ENCODE data around the gene LRP11.
"Not testable (repeated sequence)": the region's sequence is repeated elsewhere in the genome, so short reads cannot be mapped to it uniquely, and the experiment has no call there.

Gene LRP11

DNA sequence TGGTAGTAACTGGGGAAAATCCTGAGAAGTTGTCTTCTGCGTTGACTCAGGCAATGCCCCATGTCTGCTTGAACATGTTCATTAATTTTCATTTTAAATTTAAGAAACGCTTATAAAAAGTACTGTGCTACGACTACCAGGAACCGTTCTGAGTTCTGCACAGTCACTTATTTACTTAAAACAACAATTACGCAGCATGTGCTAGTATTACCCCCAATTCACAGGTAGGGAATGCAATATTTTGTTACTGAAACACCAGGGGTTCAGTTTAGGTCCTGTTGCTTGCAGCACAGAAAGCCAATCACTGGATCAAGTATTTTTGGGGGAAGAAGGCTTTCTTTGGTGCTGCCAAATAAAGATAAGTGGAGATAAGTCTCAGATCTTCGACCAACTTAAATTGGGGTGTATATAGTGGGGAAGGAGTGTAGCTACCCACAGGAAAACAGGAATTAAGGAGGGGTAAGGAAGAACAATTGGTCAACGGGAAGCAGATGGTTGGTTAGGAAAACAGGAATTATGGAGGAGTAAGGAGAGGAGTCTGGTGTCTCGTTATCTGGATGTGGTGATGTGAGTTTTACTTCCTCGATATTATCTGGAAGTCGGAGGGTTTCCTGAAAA is 5.2 kb upstream of the LRP11 start:
- DNase-seq (ENCODE audit: low spot score), result no peak

DNA sequence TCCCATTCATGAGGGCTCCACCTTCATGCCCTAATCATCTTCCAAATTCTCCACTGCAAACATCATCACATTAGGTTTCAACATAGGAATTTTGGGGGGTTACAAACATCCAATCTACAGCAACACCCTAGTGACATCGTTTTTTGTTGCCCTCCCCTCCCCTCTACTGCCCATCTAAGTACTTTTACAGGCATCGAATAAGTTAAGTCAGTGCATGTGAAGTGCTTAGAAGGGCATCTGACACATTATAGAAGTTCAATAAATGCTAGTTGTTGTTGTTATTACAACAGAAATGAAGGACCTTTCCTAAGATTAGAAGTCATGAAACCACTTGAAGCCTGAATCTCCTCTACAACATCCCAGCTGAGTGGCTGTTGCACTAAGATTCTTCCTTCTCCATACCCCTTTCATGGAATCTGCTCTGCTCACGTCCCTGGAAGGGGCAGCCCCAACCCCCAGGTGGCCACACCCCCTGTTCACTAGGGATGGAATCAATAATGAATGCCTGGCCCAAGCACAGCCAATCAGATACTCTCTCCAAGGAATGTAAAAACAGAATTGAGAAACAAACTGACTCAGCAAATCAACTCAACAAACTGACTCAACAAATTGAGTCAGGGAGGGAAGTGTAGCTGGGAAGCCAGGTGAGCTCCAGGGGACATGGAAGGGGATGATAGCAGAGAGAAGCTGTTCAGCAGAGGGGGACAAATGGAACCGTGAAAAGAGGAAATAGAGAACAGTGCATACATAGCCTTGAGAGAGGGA is 3.9 kb upstream of the LRP11 start:
- peak; percentile 43 for DNase-seq (ENCODE audit: low spot score)

DNA sequence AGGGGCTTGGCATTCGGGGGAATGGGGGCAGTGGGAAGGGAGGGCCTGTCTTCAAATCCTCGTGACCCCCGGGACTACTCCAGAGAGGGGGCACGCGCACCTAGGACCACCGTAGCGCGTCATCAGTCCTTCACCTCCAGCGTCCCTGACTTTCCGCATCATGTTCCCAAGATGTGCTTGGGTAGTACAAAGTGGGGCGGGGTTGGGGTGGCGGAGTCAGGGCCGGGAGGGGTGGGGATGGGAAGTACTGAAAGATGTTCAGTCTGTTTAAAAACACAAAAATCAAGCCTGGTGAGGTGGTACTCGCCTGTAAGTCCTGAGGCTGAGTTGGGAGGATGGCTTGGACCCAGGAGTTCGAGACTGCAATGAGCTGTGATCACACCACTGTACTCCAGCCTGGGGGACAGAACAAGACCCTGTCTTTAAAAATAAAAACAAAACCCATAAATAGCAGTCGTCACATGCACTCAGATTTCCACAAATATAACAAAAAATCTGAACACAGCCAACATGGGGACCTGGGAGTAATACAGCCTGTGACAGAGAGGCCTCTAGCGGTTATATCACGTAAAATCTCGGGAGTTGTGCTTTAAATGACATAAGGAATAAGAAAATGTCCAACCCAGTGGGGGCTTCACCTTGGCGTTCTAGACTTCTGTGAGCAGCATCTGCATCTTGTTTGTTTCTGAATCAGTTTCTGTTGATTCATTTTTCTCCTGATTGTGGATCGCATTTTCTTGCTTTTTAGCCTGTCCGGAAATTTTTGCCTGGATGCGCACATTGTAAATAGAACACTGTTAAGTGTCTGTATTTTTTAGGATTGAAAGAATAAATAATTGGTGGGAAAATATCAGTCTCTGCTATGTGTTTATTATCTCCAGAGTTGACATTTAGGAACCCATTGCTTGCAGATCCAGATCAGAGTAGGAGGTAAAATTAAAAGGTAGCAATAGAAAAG is 698 bp upstream of the LRP11 start:
- peak; percentile 70 for DNase-seq (ENCODE audit: low spot score)

DNA sequence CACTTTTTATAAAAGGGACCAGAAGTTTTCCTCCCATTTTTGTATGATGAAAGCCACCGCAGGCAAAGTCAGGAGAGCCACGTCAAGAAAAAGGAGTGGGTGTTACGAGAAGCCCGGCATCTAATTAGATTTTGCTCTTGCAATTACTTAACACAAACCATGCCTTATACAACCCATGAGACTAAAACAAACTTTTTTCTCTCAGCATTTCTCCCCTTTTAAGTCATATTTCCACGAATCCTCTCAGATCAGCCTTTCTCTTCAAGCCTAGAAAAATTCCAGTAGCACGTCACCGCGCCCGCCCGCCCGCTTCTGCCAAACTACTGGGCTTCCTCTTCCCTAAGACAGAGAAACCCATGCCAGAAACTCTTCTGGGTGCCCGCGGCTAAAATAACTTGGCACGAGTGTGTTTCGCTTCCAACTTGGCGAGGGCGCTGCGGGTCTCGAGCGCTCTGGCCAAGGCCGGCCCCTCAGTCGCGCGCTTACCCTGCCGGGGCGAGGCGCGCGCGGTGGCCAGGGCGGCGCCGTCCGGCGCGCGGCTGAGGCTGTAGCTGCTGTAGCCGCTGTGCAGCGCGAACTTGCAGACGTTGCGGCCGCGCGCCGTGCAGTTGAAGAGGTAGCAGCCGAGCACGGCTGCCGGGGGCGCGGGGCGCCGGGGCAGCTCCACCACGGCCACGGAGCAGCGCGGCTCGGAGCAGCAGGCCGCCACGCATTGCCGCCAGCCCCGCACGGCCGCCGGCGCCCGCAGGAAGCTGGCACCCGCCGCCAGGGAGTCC is 1.0 kb downstream of the LRP11 start:
- peak; percentile 72 for DNase-seq (ENCODE audit: low spot score)

DNA sequence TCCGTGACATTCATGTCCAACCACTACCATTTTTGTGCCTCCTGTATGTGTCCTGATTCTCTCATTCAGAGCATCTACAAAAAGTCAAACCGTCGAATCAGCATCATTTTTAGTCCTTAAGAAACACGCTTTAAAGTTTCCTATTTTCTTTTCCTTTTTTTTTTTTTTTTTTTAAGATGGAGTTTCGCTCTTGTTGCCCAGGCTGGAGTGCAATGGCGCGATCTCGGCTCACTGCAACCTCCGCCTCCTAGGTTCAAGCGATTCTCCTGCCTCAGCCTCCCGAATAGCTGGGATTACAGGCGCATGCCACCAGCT is 1.8 kb downstream of the LRP11 start:
- DNase-seq (ENCODE audit: low spot score), result not testable (repeated sequence)

DNA sequence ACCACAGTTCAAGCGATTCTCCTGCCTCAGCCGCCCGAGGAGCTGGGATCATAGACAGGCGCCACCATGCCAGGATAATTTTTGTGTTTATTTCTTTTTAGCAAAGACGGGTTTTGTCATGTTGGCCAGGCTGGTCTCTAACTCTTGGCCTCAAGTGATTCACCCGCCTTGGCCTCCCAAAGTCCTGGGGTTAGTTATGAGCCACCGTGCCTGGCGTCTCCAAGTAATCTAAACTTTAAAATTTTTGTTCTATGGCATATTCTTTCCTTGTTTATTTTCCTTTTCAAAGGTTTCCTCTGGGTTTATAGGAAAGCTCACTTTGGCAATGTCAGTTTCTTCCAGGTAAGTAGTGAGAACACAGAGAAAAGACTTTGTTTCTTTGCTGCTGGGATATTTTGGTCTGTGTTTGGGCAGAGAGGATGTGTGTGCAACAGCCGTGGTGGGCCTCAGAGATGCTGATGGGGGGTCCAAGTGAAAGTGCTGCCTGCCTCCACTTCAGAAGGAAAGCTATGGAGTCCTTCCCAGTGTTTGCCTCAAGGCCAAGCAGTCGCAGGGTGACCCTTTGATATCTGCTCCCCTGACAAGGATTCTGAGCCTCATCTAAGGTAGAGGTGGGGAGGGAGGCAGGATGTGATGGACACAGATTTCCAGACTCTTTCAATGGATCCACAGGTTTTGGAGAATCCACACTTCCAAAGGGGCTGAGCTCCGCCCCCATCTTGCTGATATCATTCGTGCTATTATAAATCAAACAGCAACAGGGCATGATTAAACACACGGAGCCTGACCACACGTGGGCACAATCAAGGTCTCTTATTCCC is 2.3 kb downstream of the LRP11 start:
- DNase-seq (ENCODE audit: low spot score), result no peak

DNA sequence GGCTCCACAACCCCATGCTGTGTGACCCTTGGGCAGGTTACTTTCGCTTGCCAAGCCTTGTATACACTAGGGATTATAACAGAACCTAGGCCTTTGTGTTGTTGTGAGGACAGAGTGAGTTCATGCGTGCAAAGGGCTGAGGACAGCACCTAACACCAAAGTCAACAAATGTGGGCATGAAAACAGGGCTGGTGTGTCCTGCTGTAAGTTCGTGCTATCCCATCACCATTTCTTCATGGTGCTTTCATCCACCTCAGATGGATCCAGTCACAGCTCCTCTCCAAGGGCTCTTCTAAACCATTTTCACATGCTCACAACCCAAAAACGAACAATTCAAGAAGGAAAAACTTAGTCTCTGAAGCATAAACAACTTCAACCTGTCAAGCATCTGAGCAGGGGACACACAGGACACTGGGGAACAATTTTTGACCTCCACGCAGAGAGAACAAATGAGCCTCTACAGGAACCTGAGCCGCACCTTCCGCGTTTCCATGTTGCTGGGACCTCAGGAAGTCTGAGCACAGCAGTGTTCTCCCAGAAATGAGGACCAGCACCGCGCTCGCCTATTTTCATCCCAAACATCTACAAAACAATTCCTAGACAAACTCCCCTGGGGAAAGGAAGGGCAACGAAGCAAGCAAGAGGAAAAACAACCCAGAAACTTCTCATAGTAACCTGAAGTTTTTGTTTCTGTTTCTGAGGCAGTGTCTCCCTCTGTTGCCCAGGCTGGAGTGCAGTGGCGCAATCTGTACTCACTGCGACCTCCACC is 3.1 kb downstream of the LRP11 start:
- no peak for DNase-seq (ENCODE audit: low spot score)

DNA sequence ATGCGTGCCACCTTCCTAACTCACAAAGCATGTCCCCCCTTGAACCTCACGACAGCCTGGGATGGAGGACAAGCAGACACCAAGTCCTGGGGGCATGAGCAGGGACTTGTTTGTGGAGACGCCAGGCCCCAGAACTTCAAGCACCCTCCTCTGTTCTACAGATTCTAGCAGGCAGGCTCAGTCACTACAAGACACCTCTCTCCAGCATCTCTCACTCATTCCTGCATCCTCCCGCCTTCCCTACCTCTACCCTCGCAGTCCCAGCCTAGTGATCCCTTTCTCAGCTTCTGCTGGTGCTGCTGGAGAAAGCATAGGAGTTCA is 3.7 kb downstream of the LRP11 start:
- no peak for DNase-seq (ENCODE audit: low spot score)

DNA sequence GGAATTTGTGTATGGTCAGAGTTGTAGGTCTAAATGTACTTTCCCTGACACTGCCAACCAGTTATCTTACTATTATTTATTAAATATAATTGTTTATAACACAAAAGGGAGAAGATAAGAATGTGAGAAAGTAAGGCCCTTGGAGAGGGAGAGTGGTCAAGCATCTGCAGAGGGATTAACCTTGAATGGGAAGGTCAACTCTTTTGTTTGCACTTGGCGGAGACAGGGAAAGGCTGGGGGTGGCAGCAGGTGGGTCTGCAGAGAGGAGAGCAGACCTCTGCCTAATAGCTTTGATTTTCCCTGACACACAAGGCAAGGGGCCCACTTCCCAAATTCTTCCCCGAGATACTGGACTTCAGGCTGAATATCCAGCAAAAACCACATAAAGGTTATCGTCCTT is 4.2 kb downstream of the LRP11 start:
- no peak for DNase-seq (ENCODE audit: low spot score)

DNA sequence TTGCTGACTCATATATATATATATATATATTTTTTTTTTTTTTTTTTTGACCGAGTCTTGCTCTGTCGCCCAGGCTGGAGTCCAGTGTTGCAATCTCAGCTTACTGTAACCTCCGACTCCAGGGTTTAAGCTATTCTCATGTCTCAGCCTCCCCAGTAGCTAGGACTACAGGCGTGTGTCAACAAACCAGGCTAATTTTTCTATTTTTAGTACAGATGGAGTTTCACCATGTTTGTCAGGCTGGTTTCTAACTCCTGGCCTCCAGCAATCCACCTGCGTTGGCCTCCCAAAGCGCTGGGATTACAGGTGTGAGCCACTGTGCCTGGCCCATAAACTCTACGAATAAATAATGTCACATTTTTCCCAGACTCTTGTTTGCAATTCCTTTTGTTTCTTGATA is 4.8 kb downstream of the LRP11 start:
- no peak for DNase-seq (ENCODE audit: low spot score)

DNA sequence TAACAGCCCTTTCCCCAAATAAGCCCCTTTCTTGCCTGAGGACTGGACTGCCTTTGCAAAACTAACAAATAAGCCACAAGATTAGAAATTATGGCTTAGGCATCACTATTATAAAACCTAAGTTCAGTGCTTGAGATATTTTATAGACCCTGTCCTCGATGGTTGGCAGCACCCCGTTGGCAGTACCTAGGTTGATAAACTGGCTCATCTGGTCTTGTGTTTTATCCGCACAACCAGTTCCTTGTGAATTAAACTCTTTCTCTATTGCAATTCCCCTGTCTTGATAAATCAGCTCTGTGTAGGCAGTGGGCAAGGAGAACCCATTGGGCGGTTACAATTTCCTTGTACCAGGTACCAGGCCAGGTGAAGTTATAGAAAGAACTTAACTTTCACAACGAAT is 6.6 kb downstream of the LRP11 start:
- no peak for DNase-seq (ENCODE audit: low spot score)

DNA sequence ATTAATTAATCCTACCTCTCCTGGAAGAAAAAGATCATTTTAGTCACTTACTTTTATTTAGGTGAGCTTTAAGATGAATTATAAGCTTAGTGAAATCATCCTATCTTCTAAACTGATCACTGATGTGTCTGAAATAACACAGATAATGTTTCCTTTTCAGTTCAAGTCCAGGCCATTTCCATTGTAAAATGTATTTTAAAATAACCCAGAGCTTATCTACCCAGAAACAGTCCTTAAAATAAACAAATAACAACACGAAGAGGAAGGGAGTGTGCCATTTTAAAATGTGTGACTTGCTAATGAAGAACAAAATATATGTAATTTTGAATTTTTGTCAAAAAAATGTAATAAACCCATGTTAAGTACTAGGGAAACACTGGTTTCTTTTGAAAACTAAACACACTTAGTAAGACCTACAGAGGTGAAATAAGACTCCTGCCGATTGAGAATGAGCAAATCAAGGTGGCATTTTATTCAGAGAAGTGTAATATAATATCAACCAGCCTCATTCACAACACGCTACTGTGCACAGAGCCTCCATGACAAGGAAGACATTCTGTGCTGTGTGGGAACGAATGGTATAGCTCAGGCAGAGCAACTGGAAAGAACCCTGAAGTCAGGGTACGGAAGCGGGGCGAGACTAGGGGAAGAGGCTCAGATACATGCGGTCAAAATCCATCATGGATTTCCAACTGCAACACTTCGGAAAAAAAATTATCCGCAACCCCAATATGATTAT is 7.7 kb downstream of the LRP11 start:
- DNase-seq (ENCODE audit: low spot score), result no peak

DNA sequence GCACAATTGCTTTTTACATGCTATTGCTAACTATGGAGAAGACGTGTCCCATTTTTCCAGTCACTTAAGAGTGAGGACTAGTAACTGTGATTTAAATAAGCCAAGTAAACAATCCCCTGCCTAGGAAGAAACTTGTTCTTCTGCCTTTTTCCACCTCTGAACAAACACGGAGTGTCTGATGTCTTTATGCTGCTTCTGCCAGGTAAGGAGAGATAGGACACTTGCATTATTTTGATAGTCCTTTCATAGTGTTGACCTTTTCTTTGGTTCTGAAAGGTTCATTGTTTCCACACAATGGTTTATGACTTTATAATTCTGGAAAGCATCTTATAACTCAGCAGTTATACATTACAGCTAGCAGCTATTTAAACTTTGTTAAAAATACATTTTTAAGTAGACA is 8.4 kb downstream of the LRP11 start:
- DNase-seq (ENCODE audit: low spot score), result no peak

DNA sequence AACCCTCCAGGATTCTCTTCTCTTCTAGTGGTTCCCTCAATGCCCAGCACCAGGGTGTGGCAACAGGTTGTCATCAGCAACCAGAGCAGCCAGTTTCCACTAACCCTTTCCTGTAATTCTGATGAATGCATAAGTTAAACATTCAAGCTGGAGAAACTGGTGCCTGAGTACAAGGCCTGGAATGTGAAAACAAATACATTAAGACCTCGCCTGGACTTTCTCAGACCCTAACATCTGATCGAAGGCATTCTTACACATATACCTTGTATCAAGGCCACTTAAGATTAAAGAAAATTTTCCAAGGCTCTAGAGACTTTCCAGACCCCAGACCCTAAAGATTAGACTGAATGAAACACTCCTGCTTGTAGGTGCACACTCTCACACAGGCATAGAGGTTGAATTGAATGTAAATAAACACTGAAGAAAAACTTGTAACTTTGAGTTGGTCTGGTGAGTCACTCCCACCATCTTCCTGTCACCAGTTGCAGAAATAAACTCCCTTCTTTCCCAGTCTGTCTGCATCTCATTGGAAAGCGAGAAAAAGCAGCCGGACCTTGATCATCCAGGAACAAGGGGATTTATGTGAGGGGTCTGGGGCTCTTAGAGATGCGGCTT is 9.0 kb downstream of the LRP11 start:
- peak; percentile 68 for DNase-seq (ENCODE audit: low spot score)

DNA sequence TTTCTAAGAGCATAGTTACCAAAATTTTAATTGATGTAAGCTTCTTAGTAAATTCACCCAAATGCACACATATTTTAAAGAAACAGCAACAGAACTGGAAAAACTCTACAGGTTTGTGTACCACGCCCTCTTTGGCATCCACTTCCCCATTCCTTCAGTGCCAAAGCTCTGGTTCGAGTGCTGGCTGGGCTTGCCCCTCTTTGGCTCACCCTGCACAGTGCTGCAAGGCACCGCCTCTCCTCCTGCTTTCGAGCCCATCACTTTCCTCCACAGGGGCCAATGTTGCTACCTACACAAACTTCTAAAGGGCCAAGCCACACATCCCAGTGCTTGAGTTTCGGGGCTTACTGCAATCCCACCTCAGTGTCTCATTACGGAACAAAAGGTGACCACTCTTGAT is 9.6 kb downstream of the LRP11 start:
- DNase-seq (ENCODE audit: low spot score), result peak; percentile 26

DNA sequence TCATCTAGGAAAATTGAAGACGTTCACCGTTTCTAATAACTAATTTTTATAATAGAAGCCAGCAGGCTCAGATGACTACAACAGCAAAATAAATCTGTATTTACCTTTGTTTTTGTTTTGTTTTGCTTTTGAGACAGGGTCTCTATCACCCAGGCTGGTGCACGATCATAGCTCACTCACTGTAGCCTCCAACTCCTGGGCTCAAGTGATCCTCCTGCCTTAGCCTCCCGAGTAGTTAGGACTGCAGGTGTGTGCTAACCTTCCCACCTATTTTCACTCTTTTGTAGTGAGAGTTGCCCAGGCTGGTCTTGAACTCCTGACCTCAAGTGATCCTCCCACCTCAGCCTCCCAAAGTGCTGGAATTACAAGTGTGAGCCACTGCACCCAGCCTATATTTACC is 10.1 kb downstream of the LRP11 start:
- not testable (repeated sequence) for DNase-seq (ENCODE audit: low spot score)

DNA sequence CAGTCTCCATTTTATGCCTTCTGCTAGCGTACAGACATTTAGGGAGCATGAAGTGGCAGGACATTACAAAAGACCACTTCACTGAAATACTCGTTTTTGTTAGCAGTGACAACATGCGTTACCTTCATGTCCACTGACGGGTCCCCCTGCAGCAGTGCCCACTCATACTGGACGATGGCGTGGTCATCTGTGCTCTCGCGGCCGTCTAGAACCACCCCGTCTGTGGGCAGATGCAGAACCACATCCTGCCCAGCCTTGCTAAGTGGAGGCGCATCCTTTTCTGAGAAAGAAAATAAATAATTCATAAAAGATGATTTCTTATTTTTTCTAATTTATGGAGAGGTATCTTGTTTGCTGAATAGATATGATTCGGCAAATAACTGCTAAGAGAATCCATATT is 11.3 kb downstream of the LRP11 start:
- no peak for DNase-seq (ENCODE audit: low spot score)

DNA sequence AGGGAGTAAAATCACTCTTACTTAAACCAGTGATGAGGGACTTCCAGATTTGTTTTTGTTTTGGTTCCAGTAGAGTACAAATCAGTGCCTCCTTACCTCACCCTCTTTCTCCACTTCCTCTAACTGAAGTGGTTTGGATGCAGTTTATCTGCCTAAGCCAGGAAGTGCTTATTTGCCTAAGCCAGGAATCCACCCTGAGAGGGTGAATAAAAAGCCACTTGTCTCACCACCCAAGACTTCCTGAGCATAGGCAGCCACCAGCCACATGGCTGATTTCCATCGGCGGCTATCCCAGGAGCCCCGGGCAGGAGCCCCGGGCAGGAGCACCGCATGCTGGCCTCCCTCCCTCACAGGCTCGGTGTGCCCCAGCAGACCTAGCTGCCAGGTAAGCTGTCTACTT is 12.0 kb downstream of the LRP11 start:
- DNase-seq (ENCODE audit: low spot score), result no peak

DNA sequence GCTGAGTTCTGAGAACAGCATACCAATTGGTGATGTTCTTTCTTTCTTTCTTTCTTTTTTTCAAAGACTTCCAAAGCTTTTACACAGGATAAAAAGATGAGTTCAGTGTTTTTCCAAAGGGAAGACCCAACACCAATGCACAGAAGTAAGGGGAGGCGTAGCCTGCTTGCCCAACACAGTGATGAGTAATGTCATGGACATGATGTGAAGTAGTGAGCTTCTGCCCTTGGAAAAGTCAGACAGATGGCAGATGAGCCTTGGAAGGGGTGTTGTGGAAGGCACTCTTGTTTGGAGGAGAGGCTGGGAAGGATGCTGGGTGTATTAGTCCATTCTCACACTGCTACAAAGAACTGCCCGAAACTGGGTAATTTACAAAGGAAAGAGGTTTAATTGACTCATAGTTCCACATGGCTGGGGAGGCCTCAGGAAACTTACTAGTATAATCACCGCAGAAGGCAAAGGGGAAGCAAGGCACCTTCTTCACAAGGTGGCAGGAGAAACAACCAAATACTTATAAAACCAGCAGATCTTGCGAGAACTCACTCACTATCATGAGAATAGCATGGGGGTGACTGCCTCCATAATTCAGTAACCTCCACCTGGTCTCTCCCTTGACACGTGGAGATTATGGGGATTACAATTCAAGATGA is 12.6 kb downstream of the LRP11 start:
- no peak for DNase-seq (ENCODE audit: low spot score)
